ENCODE data around the gene PIF1.
"Not testable (repeated sequence)": the region's sequence is repeated elsewhere in the genome, so short reads cannot be mapped to it uniquely, and the experiment has no call there.

PIF1 gene

GRCh38 chr15:64847016-64847415 lies 21.6 kb upstream of the PIF1 start:
- no peak for DNase-seq

GRCh38 chr15:64845831-64846595 lies 20.6 kb upstream of the PIF1 start:
- no peak for DNase-seq

- no peak for DNase-seq
Measured at GRCh38 chr15:64845183-64845611, 19.8 kb upstream of the PIF1 start.

GRCh38 chr15:64844576-64845145 lies 19.2 kb upstream of the PIF1 start:
- no peak for DNase-seq

DNA sequence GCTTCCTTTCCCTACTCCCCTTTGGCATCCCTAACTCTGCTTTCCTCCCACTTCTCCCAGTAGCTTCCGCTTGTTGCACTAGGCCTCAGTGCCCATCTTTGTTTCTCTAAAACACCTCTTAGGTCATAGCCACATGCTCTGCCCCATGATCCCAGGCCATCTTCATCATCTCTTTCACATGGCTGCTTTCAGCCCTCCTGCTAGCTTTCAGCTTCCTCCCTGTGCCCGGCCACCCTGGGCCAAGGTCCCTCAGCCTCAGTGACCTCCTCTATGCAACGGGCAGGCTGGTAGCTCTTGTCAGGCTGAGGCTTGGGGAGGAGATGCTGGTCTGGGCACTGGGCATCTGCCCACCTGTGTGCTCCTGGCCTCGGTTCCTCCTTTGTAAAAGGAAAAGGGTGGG lies 18.5 kb upstream of the PIF1 start:
- no peak for DNase-seq

DNA sequence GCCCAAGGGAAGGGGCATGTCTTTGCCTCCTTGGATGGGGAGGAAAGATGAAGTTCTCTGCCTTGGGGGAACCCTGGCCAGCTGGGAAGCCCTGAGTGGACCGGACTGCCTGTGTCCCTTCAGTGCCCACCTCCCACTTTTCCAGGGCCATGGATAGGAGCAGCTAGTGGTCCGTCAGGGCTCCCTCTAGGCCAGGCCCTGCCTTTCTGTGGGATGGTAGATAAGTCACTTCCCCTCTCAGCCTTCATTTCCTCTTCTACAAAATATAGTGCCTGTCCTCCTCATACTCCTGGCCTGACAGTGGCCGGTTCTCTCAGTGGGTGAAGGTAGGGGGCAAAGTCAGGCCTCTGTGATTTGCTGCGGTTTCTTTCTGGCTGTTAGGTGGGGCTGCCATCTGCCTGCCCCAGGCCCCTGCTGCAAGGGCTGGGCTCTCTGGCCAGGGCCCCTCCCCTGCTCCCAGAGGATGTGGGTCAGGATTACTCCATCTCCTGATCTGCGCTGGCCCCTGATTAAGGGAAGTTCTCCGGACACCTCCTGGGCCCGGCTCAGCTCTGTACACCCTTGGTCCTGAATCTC lies 17.6 kb upstream of the PIF1 start:
- no peak for DNase-seq

GRCh38 chr15:64842096-64842939 lies 16.9 kb upstream of the PIF1 start:
- no peak for DNase-seq

- peak; percentile 59 for DNase-seq
Measured at GRCh38 chr15:64841344-64842095, 16.1 kb upstream of the PIF1 start, which contains the start of gene PLEKHO2. TSS of gene PLEKHO2 (plus strand) at chr15:64841915. CDS start at chr15:64842017, 102 bp downstream.

DNA sequence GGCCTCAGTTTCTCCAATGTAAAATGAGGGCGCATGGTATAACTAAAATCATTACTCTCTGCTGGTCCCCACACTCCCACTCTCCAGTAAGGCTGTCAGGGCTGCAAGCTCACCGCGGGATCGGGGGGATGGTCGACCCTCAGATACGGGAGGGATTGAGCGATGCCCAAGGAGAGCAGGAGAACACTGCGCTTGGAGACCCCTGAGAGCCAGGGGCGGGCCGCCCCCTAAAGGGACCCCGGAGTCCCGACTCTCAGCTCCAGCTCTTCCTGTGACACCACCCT lies 15.6 kb upstream of the PIF1 start:
- no peak for DNase-seq

DNA sequence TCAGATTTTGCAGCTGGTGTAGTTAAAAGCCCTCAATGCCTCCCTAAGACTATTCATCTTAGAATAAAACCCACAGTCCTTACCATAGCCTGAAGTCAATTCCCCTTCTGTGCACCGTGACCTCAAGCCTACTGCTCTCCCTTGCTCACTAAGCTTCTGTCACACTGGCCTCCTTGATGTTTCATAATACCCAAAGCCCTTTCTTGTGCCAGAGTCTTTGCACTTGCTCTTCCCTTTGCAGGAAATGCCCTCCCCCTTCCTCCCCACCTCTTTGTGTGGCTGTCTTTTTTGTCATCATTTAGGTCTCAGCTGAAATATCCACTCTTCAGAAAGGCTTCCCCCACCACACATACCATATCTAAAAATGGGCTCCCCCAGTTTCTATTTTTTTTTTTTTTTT lies 12.1 kb upstream of the PIF1 start:
- DNase-seq = no peak

- no peak for DNase-seq
Measured at GRCh38 chr15:64836023-64836536, 10.6 kb upstream of the PIF1 start.

DNA sequence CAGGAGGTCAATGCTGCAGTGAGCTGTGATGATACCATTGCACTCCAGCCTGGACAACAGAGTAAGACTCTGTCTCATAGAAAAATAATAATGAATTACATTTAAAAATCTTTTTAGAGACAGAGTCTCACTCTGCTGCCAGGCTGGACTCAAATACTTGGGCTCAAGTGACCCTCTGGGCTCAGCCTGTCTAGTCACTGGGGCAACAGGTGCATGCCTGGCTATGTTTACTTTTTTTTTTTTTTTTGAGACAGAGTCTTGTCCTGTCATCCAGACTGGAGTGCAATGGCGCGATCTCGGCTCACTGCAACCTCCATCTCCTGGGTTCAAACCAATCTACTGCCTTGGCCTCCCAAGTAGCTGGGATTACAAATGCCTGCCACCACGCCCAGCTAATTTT lies 8.2 kb upstream of the PIF1 start:
- no peak for DNase-seq

DNA sequence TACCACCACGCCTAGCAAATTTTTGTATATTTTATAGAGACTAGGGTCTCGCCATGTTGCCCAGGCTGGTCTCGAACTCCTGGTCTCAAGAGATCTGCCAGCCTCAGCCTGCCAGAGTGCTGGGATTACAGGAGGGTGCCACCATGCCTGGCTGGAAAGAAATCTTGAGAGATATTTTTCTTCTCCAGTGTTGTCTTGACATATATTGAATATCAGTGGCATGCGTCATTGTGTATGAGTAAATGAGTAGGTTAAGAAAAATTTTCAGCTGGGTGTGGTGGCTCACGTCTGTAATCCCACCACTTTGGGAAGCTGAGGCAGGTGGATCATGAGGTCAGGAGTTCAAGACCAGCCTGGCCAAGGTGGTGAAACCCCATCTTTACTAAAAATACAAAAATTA lies 3.5 kb upstream of the PIF1 start:
- no peak for DNase-seq

- DNase-seq = no peak
Measured at GRCh38 chr15:64824929-64825430, 467 bp downstream of the PIF1 start.

- no peak for DNase-seq
Measured at GRCh38 chr15:64816452-64816851, 9.0 kb downstream of the PIF1 start.

GRCh38 chr15:64814965-64815364 lies 10.5 kb downstream of the PIF1 start:
- not testable (repeated sequence) for DNase-seq

DNA sequence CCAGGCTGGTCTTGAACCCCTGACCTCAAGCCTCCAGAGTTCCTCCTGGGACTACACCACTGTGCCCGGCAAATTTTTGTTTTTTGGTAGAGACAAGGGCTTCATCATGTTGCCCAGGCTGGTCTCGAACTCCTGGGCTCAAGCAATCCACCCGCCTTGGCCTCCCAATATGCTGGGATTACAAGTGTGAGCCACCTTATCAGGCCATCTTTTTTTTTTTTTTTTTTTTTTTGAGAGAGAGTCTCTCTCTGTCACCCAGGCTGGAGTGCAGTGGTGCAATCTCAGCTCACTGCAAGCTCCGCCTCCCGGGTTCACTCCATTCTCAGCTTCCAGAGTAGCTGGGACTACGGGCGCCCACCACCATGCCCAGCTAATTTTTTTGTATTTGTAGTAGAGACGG lies 11.2 kb downstream of the PIF1 start:
- DNase-seq = not testable (repeated sequence)

- no peak for DNase-seq
Measured at GRCh38 chr15:64813075-64813474, 12.4 kb downstream of the PIF1 start.

DNA sequence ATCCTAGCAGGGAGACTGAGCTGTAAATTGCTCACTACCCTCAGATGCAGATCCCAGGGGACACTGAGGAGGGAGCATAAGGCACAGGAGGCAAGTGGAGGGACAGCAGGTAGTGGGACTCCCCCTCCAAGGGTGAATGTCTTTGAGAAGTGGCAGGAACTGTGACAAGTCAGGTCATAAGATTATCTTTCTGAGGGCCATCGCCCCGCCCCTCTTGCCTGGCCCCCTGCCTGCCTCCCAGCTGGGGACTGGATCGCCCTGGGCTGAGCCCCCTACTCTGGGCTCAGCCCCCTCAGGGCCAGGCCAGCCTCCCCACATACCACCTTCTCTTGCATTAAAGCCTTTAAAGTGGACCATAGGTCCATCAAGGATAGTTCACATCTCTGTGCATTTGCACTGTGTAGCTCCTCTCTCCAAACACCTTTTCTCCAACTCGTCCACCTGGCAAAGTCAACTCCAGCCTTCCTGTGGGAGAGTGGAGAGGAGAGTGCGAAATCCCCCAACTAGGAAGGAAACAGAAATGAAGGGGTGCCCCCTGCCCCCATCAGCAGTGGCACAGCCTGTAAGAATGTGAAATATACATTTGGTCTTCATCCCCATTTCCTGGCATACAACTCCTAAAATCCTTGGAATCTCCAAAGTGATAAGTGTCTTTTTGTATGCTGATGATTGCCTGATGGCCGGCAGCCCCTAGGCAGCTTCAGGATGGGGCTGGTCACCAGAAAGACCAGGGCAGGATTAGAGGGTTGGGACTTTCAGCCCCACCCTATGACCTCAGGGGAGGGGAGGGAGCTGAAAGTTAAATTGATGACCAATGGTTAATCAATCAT lies 14.7 kb downstream of the PIF1 start:
- DNase-seq = no peak

GRCh38 chr15:64809649-64810496 lies 15.6 kb downstream of the PIF1 start:
- DNase-seq = peak; percentile 62

All from activated T-cell treated with anti-CD3 and anti-CD28 coated beads for 4 hours (primary cell).